HG03097 (cell line): ENCODE data around the gene ADPGK.
"Not testable (repeated sequence)": the region's sequence is repeated elsewhere in the genome, so short reads cannot be mapped to it uniquely, and the experiment has no call there.

Experiments
- ATAC-seq: cut with Tn5 transposase; IDR thresholded peaks from one replicate; pipeline ENCODE4 v1.9.1; 2021; ENCODE audit not compliant: unreplicated experiment, low FRiP score

ADPGK gene

GRCh38 chr15:72754096-72754495 lies 29.5 kb downstream of the ADPGK start:
- ATAC-seq: no peak

GRCh38 chr15:72751751-72752455 lies 31.7 kb downstream of the ADPGK start:
- ATAC-seq: no peak

- no peak for ATAC-seq
Observed at GRCh38 chr15:72749700-72750099, 33.9 kb downstream of the ADPGK start.

DNA sequence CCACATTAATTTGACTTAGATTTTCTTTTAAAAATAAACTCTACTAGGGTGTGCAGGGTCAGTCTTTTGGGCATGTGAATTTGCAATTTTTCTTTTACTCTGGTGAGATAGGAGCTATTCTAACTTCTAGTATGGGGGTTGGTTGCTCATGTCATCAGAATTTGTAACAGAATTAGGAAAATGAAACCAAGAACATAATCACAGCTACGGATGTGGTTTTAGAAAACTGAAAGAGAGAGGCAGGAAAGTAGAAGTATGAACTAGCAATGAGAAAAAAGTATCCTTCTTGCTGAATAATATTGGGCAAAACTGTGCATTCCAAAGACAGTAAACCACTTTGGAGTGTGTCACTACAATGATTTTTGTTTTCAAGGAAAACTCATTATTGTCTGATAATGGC lies 43.3 kb downstream of the ADPGK start:
- ATAC-seq: no peak

GRCh38 chr15:72737723-72738122 lies 45.8 kb downstream of the ADPGK start:
- no peak for ATAC-seq

DNA sequence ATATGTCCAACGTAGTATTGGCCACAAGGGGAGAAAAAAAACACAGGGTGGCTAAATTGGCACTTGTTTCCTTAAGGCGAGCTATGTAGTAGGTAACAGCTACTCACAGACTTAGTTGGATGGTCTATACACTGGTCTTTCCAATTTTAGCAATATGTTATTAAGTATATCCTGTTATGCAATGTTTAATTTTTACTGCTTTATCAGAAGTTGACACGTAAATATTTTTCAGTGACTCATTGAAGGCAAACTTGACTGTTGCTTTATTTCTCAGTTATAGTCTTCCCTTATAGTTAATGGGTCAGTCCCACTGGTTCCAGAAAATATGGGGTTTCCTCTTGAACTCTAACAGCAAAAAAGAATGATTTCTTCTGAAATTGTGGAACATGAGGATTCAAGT lies 46.5 kb downstream of the ADPGK start:
- ATAC-seq: no peak

DNA sequence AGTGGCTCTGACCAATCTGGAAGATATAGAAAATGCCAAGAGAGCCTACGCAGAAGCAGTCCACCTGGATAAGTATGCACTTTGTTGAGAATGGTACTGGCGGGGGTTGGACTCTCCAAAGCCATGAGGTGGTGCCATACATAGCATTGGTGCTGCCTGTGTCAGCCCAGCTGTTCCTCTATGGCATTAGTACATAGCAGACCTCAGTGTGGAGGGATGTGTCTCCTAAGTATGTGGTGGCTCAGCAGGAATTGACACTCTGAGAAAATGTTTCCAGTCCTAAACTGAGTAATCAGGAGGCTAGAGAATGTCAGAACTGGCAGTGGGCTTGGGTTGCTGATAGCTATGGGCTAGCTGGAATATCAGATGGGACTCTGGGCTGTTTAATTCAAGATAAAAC lies 48.4 kb downstream of the ADPGK start:
- no peak for ATAC-seq

- no peak for ATAC-seq
Observed at GRCh38 chr15:72733941-72734738, 49.4 kb downstream of the ADPGK start.

DNA sequence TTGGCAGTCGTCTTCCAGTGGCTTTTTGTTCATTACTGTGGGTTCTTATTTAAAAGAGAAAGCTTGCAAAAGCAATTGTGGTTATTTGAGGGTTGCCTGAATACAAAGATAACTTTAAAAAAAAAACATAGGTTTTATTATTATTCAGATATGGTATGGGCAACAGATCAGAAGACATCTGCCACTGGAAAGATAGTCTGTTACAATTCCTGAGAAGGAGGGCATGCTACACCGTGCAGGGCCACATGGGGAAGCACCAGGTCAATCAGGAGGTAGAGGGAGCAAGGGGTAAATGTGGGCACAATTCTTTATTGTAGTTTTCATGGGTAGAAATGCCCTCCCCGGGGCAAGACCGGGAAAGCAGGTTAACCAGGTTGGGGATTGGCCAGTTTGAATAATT lies 51.0 kb downstream of the ADPGK start:
- no peak for ATAC-seq

DNA sequence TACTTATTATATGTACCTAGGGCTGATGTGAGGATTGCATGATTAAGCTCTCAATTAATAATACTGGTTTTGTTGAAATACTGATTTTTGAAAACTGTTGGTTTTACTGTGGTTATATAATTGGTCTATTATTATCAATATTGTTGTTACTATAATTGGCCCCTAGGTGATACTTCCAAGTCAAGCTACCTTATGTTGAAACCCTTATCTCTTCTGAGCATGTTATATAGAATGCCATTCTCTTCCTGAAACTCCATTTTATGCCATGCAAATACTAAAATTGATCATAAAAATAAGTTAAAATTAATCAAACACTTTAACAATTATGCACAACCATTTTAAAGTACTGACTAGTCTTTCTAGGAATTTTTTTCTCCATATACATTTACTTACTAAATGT lies 51.5 kb downstream of the ADPGK start:
- no peak for ATAC-seq

- no peak for ATAC-seq
Observed at GRCh38 chr15:72728821-72729220, 54.7 kb downstream of the ADPGK start.

GRCh38 chr15:72728249-72728648 lies 55.3 kb downstream of the ADPGK start:
- not testable (repeated sequence) for ATAC-seq

DNA sequence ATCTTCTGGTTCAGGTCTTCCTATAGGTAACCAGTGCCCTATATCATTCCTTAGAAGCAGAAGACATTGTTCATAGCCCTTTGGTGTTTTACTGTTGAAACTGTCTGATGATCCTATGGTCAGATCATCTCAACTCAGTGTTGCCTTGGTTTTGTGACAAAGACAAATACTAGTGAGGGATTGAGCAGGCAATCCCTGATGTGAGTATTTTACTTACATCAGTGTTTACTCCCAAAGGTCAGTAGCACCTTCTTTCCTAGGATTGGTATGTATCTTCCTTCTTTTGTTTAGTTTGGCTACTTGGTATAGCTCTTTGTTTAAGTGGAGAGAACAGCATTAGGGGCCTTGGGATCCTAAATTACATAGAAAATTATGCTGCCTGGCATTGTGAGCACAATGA lies 56.4 kb downstream of the ADPGK start:
- no peak for ATAC-seq

DNA sequence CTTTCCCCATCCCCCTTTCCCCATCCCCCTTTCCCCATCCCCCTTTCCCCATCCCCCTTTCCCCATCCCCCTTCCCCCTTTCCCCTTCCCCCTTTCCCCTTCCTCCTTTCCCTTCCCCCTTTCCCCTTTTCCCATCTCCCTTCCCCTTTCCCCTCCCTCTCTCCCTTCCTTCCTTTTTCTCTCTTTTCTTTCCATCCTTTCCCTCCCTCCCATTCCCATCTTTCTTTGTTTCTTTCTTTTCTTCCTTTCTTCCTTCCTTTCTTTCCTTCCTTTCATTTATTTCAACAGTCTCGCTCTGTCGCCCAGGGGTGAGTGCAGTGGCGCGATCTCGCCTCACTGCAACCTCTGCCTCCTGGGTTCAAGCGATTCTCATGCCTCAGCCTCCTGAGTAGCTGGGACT lies 57.7 kb downstream of the ADPGK start:
- ATAC-seq: not testable (repeated sequence)

DNA sequence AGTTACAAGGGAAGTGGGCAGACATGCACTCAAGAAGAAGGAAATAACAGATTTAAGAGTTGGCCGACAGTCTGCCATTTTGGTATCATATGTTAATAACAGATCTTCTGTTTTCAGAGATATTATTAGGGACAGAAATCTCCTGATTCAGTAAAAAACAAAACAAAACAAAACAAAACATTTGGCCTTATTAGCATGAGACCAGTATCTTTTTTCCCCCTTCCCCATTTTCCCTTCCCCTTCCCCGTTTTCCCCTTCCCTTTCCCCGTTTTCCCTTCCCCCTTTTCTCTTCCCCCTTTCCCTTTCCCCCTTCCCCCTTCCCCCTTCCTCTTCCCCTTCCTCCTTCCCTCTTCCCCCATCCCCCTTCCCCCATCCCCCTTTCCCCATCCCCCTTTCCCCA lies 58.1 kb downstream of the ADPGK start:
- ATAC-seq: no peak

- ATAC-seq: no peak
Observed at GRCh38 chr15:72724028-72724427, 59.5 kb downstream of the ADPGK start.

- no peak for ATAC-seq
Observed at GRCh38 chr15:72722071-72722696, 61.4 kb downstream of the ADPGK start.

- ATAC-seq: not testable (repeated sequence)
Observed at GRCh38 chr15:72708551-72709303, 74.8 kb downstream of the ADPGK start.

DNA sequence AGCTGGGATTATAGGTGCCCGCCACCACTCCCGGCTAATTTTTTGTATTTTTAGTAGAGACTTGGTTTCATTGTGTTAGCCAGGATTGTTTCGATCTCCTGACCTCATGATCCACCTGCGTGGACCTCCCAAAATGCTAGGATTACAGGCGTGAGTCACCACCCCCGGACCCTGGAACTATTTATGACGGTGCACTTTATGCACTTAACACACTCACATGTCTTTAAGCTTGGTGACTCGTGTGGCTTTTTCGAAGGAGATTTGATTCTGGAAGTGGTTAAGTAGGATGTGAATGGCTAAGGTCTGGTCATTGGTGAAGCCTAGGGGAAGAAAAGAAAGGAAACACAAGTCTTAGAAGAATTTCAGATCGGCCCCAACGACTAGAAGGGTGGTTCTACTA lies 77.3 kb downstream of the ADPGK start:
- ATAC-seq: no peak
